K562 (cell line): ENCODE data around the gene GPR55. TPM values are rescaled to one million over a fixed set of nuclear protein-coding genes. Genes with fewer than 3 reads are reported as not detected.

ENCODE experiments used
- ATAC-seq: fragments of 200-7000 bp; cut with Tn5 transposase; 3 replicates; pipeline ENCODE4 v1.9.1; 2020; ENCODE audit warnings: moderate library complexity
- BruUV-seq: library from RNA; stranded (reverse); fragments of 400-500 nt; replicated peaks from 2 replicates; lab custom pipeline; 2021; lab: Mats Ljungman, UMichigan
- CTCF ChIA-PET: fragments of 300-600 bp; formaldehyde crosslinking; extraction: SDS; loops from one replicate; lab custom pipeline; 2021; ENCODE audit warnings: low intra/inter-chr PET ratio; lab: Yijun Ruan, JAX
- POLR2A ChIA-PET: fragments of 300-600, 350-650 bp; sonication (Branson Sonifier 250); formaldehyde crosslinking; extraction: SDS; loops from one replicate; lab custom pipeline; 2021; ENCODE audit warnings: antibody characterized with exemption, inconsistent platforms; lab: Yijun Ruan, JAX
- DNase-seq, 4 experiments: peaks; one replicate each; pipeline versions ENCODE4 v3.0.0 to v3.0.0-alpha.2; 2011 to 2018; ENCODE audit warnings: low spot score in 3 of 4, mixed read lengths in 3 of 4; ENCODE audit errors: extremely low read depth in 1 of 4
- FAIRE-seq: peaks from 2 replicates; lab custom pipeline; 2011; peaks lifted over from hg19 to GRCh38; lab: Jason Lieb, UNC
- H2AFZ ChIP-seq: 2 replicates; pipeline ENCODE4 v1.6.0; 2011; ENCODE audit warnings: low read depth, low read length, control low read depth, inconsistent platforms
- H3K27ac ChIP-seq: fragments of 200-600 bp; 3 replicates; pipeline ENCODE4 v1.8.0; 2011; ENCODE audit warnings: low read depth, mild to moderate bottlenecking, control low read depth, inconsistent platforms, low read length, moderate library complexity, mixed read lengths; ENCODE audit errors: extremely low read depth
- H3K27me3 ChIP-seq, 2 experiments: fragments of 300-600 bp in 1 of 2; 2 replicates in 1 of 2; 3 replicates in 1 of 2; pipeline versions ENCODE4 v1.6.0 to v1.8.0; 2011; ENCODE audit warnings: inconsistent platforms in 2 of 2, low read length in 2 of 2, mild to moderate bottlenecking in 1 of 2, mixed read lengths in 1 of 2, moderate library complexity in 1 of 2; ENCODE audit not compliant: control insufficient read depth in 2 of 2, insufficient read depth in 2 of 2
- H3K36me3 ChIP-seq: fragments of 300-600 bp; 3 replicates; pipeline ENCODE4 v1.8.0; 2011; ENCODE audit warnings: mild to moderate bottlenecking, low read length, inconsistent platforms; ENCODE audit not compliant: control insufficient read depth, insufficient read depth
- H3K4me1 ChIP-seq, 2 experiments: fragments of 200-600 bp in 1 of 2; replicated peaks in 1 of 2; 2 replicates in 1 of 2; 3 replicates in 1 of 2; pipeline versions ENCODE4 v1.5.1 to v1.8.0; 2011; ENCODE audit warnings: inconsistent platforms in 2 of 2, low read length in 2 of 2, mild to moderate bottlenecking in 1 of 2, mixed read lengths in 1 of 2, moderate library complexity in 1 of 2; ENCODE audit not compliant: control insufficient read depth in 2 of 2, insufficient read depth in 2 of 2
- H3K4me2 ChIP-seq: 2 replicates; pipeline ENCODE4 v1.6.1; 2011; ENCODE audit warnings: low read length, control low read depth, inconsistent platforms, mixed read lengths; ENCODE audit not compliant: insufficient read depth
- H3K4me3 ChIP-seq: fragments of 200-600 bp; sonication (generic), shearing (Covaris generic); 2 replicates; pipeline ENCODE4 v1.5.1; 2016; ENCODE audit warnings: control low read depth, inconsistent platforms
- H3K79me2 ChIP-seq: fragments of 200-600 bp; 3 replicates; pipeline ENCODE4 v1.8.0; 2011; ENCODE audit warnings: low read length, inconsistent platforms; ENCODE audit not compliant: control insufficient read depth, insufficient read depth
- H3K9ac ChIP-seq, 2 experiments: 2 replicates each; pipeline versions ENCODE4 v1.6.0 to v1.6.1; 2011; ENCODE audit warnings: low read depth in 2 of 2, low read length in 2 of 2, control low read depth in 1 of 2, inconsistent platforms in 1 of 2, mild to moderate bottlenecking in 1 of 2, mixed read lengths in 1 of 2; ENCODE audit not compliant: insufficient read depth in 1 of 2
- H3K9me1 ChIP-seq: one replicate; pipeline ENCODE4 v1.6.0; 2011; ENCODE audit warnings: inconsistent platforms, mild to moderate bottlenecking, low read length, moderate library complexity; ENCODE audit not compliant: control insufficient read depth, insufficient read depth
- H3K9me3 ChIP-seq: replicated peaks from 2 replicates; pipeline ENCODE4 v1.5.1; 2011; ENCODE audit warnings: low read depth, low read length, inconsistent platforms; ENCODE audit not compliant: control insufficient read depth, insufficient read depth
- H4K20me1 ChIP-seq: replicated peaks from 2 replicates; pipeline ENCODE4 v1.6.1; 2011; ENCODE audit warnings: low read length, inconsistent platforms, mixed read lengths; ENCODE audit not compliant: control insufficient read depth, insufficient read depth
- ARID1B ChIP-seq: fragments of 450-650 bp; IDR thresholded peaks from 2 replicates; pipeline ENCODE4 v1.6.1; 2016; ENCODE audit warnings: antibody characterized with exemption, mild to moderate bottlenecking, inconsistent platforms
- CEBPB ChIP-seq: fragments of 450-650 bp; IDR thresholded peaks from 2 replicates; pipeline ENCODE4 v1.6.1; 2016; ENCODE audit warnings: missing genetic modification characterization, missing compliant biosample characterization
- CREB3L1 ChIP-seq: fragments of 450-650 bp; IDR thresholded peaks from 2 replicates; pipeline ENCODE4 v1.6.1; 2014; ENCODE audit warnings: low read depth, mild to moderate bottlenecking, moderate library complexity, borderline replicate concordance
- ELF2 ChIP-seq: fragments of 250-450 bp; sonication (Bioruptor Pico); IDR thresholded peaks from 2 replicates; pipeline ENCODE4 v1.5.0; 2021; ENCODE audit warnings: mild to moderate bottlenecking
- POLR2AphosphoS2 ChIP-seq: IDR thresholded peaks from 2 replicates; pipeline ENCODE4 v1.6.1; 2012; ENCODE audit warnings: low read length, improper control_type of control experiment
- SMARCC2 ChIP-seq: fragments of 450-650 bp; IDR thresholded peaks from 2 replicates; pipeline ENCODE4 v1.6.1; 2017; ENCODE audit warnings: antibody characterized with exemption, moderate library complexity, mild to moderate bottlenecking, low read depth
- ZNF12 ChIP-seq: sonication (generic); formaldehyde crosslinking; IDR thresholded peaks from 2 replicates; pipeline ENCODE4 v1.4.0; 2020; ENCODE audit warnings: mild to moderate bottlenecking, missing genetic modification reagents
- ZNF134 ChIP-seq: fragments of 250-450 bp; sonication (Bioruptor Pico); conservative IDR thresholded peaks from 2 replicates; pipeline ENCODE4 v1.4.0; 2020
- ZNF184 ChIP-seq: sonication (generic); formaldehyde crosslinking; IDR thresholded peaks from 2 replicates; pipeline ENCODE4 v1.5.0; 2020; ENCODE audit warnings: missing genetic modification reagents
- ZNF445 ChIP-seq: fragments of 250-450 bp; sonication (Bioruptor Pico); IDR thresholded peaks from 2 replicates; pipeline ENCODE4 v1.4.0; 2020; ENCODE audit warnings: low read depth, mild to moderate bottlenecking, moderate library complexity
- WGBS: fragments of 100-300 bp; shearing (Covaris generic); methylation state at CpG from one replicate; pipeline ENCODE4 v1.1.6; 2016; ENCODE audit warnings: low coverage, mixed read lengths; ENCODE audit not compliant: insufficient coverage; ENCODE audit errors: missing lambda C conversion rate; 5-methylcytosine and 5-hydroxymethylcytosine counted together
- in situ Hi-C: fragments of 300-500 bp; cut with MboI; formaldehyde crosslinking; loops from 4 replicates; pipeline ENCODE4 v1.15.0; 2018; ENCODE audit warnings: inconsistent platforms, mixed read lengths
- intact Hi-C: fragments of 100-400 bp; cut with micrococcal nuclease; formaldehyde crosslinking; loops from 2 replicates; pipeline ENCODE4 v1.14.2; 2022
- polyA plus RNA-seq, 8 experiments: library from polyadenylated mRNA; depleted of rRNA in 4 of 8; stranded (reverse) in 5 of 8; unstranded in 3 of 8; fragments of >200 nt; fragmentation: Nextera tagmentation in 2 of 8; fragmentation: Illumina TruSeq in 1 of 8; extraction: Ambion mirVana in 2 of 8; extraction: Trizol in 1 of 8; gene quantifications; 2 replicates each; pipeline versions ENCODE4 v1.2.1 to v1.2.3, GENCODE V29; 2011 to 2014; ENCODE audit warnings: inconsistent platforms in 1 of 8, missing spikeins in 1 of 8
- total RNA-seq, 7 experiments: library from RNA; depleted of rRNA in 6 of 7; stranded (reverse); fragments of >200 nt in 6 of 7; fragmentation: Illumina TruSeq in 2 of 7; extraction: Trizol in 2 of 7; gene quantifications; 2 replicates each; pipeline versions ENCODE4 v1.2.1 to v1.2.3, GENCODE V29; 2011 to 2021; ENCODE audit warnings: low replicate concordance in 1 of 7
- TF ChIP-seq, protein P1 (sequence below): sonication (generic); formaldehyde crosslinking; IDR thresholded peaks from 2 replicates; pipeline ENCODE4 v1.8.1; 2022; ENCODE audit warnings: missing genetic modification reagents

Gene GPR55
- total and polyA plus RNA-seq, 9 of the 15 experiments (the other 6 are each of a cell fraction or from before 2014, with no cell fraction given) = 0.11 to 0.49 (median 0.27) TPM

DNA sequence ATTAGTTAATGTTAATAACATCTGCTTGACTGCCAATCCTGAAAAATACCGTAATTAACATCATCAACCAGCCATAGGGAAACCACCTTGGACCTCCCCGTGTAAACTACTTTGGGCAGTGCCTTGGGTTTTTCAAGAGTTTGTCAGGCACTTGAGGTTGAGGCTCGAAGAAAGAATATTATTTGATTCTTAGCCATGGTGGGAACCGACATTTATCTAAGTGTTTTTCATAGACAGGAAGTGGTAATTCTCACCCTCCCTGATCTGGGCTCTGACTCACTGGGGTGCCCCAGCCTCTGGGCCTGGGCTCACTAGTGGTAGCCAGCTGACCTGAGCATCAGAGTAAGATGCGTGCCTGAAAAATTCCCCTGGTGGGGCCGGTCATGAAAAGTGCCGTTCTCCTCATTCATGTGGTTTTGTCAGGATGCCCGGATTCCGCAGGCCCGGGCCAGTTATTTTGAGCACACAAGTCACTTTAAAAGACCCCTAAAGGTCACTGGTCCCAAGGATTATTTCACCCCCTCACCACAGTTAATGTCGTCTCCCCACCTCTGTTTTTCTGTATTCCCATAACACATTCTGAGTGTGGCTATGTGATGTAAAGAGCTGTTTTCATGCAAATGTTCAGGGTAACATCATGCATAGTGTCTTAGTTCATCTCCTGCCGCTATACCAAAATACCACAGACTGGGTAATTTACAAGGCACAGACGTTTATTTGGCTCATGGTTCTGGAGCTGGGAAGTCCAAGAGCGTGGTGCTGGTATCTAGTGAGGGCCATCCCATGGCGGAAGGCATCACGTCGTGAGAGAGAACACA lies 49.3 kb upstream of the GPR55 start:
- Histone ChIP-seq H3K79me2 (no peaks in the 10 kb centered on the region), H3K9ac (no peak overlapping the region), H3K27me3 (peaks cover 0 to 12% of the 10 kb centered on the region in 2 experiments; a peak in 1 of 5 replicates), H2AFZ (no peak overlapping the region), H4K20me1 (no peaks in the 10 kb centered on the region), H3K9me1 (no peaks in the 10 kb centered on the region), H3K36me3 (no peaks in the 10 kb centered on the region), H3K4me2 (no peak overlapping the region), H3K4me3 (no peak overlapping the region), H3K27ac (no peak overlapping the region), H3K4me1 (no peaks in the 10 kb centered on the region), H3K9me3 (no peaks in the 10 kb centered on the region)
- ATAC-seq (no peak), DNase-seq (no peak), FAIRE-seq (no peak)
- WGBS = 18% methylated on average over 16 of the region's 17 CpGs
- POLR2A ChIA-PET = interaction anchor here (0.6 to 1.0 kb wide), 2 partner anchors 11 to 72 kb away, joined by 3 read pairs; no protein-coding TSS in a partner anchor
- BruUV-seq = no TSS peak
- TF ChIP-seq ZNF134 (CRISPR knock-in tag) (0 out of 2 replicates have a peak, but pooled peaks have one; percentile 25), ZNF184 (CRISPR knock-in tag) (no peak), SMARCC2 (no peak)
- in situ Hi-C loops (no loop called here), intact Hi-C loops (no loop called here)
- CTCF ChIA-PET = no interaction called here

- H3K27me3 ChIP-seq = peaks cover 0 to 12% of the 10 kb centered on the region in 2 experiments; a peak in 1 of 5 replicates
- TF ChIP-seq CREB3L1 (no peak), POLR2AphosphoS2 (no peak), CEBPB (no peak), ZNF12 (CRISPR knock-in tag) (no peak), ARID1B (no peak), ZNF445 (CRISPR knock-in tag) (no peak), ELF2 (CRISPR knock-in tag) (no peak)
- TF ChIP-seq, protein P1, sequence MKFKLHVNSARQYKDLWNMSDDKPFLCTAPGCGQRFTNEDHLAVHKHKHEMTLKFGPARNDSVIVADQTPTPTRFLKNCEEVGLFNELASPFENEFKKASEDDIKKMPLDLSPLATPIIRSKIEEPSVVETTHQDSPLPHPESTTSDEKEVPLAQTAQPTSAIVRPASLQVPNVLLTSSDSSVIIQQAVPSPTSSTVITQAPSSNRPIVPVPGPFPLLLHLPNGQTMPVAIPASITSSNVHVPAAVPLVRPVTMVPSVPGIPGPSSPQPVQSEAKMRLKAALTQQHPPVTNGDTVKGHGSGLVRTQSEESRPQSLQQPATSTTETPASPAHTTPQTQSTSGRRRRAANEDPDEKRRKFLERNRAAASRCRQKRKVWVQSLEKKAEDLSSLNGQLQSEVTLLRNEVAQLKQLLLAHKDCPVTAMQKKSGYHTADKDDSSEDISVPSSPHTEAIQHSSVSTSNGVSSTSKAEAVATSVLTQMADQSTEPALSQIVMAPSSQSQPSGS (CRISPR knock-in tag) = no peak
Observed at GRCh38 chr2:230972046-230972445, 47.0 kb upstream of the GPR55 start.

More at GRCh38 chr2:230972046-230972445, 47.0 kb upstream of the GPR55 start:
- Histone ChIP-seq H3K9me1 (no peaks in the 10 kb centered on the region), H3K79me2 (no peaks in the 10 kb centered on the region), H2AFZ (no peak overlapping the region), H3K36me3 (no peaks in the 10 kb centered on the region), H4K20me1 (no peaks in the 10 kb centered on the region), H3K9ac (no peak overlapping the region), H3K4me2 (no peak overlapping the region), H3K27ac (no peak overlapping the region), H3K4me1 (no peaks in the 10 kb centered on the region; a peak in 1 of 5 replicates), H3K4me3 (no peak overlapping the region), H3K9me3 (no peaks in the 10 kb centered on the region)
- in situ Hi-C loops (no loop called here), intact Hi-C loops (no loop called here)
- FAIRE-seq (no peak), DNase-seq (no peak), ATAC-seq (no peak)
- POLR2A ChIA-PET = no interaction called here
- BruUV-seq = no TSS peak
- 8% methylated on average over 5 of the region's 5 CpGs for WGBS
- CTCF ChIA-PET = no interaction called here
